H54 (cell line): ENCODE data around the gene FBL.

Experiments
- DNase-seq: peaks from one replicate; pipeline ENCODE4 v3.0.0; 2011; ENCODE audit warnings: low spot score, mixed read lengths; ENCODE audit not compliant: insufficient read length
- FAIRE-seq: peaks from 3 replicates; lab custom pipeline; 2011; peaks lifted over from hg19 to GRCh38; lab: Jason Lieb, UNC
- POLR2A ChIP-seq: IDR thresholded peaks from 2 replicates; pipeline ENCODE4 v1.6.1; 2011; ENCODE audit warnings: low read depth, mild to moderate bottlenecking, low read length

Gene FBL

DNA sequence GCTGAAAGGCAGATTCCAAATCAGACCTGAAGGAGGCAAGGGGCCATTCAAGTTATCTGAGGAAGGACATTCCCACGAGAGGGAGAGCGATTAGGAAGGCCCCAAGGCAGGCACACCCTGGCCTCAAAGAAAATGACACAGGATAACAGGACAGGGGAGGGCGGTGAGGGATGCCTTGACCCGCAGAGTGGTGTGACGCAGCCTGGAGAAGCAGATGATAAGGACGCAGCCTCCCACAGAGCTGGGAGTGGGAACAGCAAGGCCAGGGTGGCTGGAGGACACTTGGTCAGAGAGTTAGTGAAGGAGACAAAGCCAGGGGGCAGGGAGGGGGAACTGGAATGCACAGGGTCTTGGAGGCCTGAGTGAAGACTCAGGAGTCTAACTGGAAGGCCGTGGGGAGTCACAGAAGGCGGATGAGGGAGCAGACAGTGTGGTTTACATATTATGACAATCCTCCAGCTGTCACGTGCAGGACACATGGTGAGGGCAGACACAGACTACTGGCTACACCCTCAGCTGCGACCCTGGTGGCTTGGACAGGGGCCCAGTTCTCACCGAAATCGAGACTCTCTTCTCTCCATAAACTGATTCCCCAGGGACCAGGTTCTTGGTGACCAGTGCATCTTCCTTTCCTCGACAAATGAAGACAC is 6.4 kb downstream of the FBL start:
- FAIRE-seq (no peak), DNase-seq (no peak)
- TF ChIP-seq POLR2A, result no peak

- no peak for TF ChIP-seq POLR2A
- FAIRE-seq (no peak), DNase-seq (no peak)
Measured at GRCh38 chr19:39838569-39838968, 7.6 kb downstream of the FBL start.

DNA sequence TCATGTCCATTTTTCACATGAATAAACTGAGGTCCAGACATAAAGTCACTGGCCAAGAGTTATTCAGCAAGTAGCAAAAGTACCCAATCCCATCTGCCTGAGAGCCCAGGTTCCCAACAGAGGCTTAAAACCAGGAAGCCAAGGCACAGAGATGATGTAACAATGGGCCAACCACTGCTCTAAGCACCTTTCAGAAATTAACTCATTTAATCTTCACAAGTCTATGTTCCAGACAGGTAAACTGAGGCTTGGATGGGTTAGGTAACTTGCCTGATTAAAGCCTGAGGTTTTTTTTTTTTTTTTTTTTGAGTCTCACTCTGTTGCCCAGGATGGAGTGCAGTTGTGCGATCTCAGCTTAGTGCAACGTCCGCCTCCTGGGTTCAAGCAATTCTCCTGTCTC is 8.2 kb downstream of the FBL start:
- DNase-seq, result no peak
- FAIRE-seq, result no peak
- no peak for TF ChIP-seq POLR2A

GRCh38 chr19:39834287-39834841 is 11.8 kb downstream of the FBL start:
- no peak for FAIRE-seq
- no peak for DNase-seq
- TF ChIP-seq POLR2A, result no peak

- FAIRE-seq, result no peak
- TF ChIP-seq POLR2A, result peak; percentile 37; the same call in 1 of the 2 replicates
- DNase-seq, result peak; percentile 99
Measured at GRCh38 chr19:39833464-39834286, 12.5 kb downstream of the FBL start, which contains the start of gene DYRK1B. Gene DYRK1B, minus strand, starts transcription at chr19:39834162. Its CDS starts 2,295 bp downstream, at chr19:39831867.

DNA sequence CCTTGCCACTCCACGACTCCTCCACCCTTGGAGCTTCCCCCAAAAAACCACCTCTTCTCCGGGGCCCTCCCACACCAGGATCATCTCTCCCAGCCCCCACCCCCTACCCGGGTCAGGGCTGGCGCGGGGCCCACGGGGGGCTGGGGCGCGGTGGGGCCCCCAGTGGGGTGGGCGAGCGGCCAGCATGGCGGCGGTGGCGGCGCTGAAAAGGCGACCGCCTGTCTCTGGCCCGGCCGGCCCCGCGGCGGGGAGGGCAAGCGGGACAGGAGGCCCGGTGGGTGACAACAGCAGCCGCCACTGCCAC is 13.1 kb downstream of the FBL start:
- DNase-seq (no peak), FAIRE-seq (no peak)
- TF ChIP-seq POLR2A, result no peak

DNA sequence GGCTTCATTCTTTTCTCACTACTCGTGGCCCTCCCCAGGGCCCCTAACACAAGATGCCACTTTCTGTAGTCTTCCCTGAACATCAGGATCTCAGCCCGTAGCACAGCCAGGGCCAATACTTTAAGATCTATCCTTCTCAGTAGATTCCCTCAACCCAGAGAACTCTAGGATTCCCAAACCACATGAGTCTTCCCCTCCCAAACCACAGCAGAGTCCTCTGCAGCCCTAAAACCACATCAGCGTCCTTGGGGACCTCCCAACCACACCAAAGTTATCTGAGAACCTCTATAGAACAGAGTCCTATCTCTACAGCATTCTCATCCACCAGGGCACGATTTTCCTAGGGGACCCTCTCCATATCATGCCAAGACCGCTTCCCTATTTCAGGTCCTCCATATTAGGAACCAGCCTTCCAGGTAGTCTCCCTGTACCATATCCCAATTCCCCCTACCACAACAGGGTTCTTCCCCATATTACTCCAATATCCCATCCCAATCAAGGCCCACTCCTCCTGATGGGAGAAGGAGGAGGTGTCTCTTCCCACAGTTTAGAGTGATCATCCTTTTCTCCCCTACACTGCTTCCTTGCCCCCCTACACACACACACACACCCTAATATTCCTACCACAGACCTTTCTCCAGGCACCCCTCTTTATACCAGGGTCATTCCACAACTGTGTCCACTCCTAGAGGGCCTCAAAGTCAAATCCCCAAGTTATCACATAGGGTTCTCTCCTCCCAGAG is 13.7 kb downstream of the FBL start:
- FAIRE-seq (no peak), DNase-seq (no peak)
- TF ChIP-seq POLR2A, result no peak

- no peak for DNase-seq
- FAIRE-seq, result no peak
- TF ChIP-seq POLR2A, result no peak
Measured at GRCh38 chr19:39831679-39832078, 14.5 kb downstream of the FBL start.

DNA sequence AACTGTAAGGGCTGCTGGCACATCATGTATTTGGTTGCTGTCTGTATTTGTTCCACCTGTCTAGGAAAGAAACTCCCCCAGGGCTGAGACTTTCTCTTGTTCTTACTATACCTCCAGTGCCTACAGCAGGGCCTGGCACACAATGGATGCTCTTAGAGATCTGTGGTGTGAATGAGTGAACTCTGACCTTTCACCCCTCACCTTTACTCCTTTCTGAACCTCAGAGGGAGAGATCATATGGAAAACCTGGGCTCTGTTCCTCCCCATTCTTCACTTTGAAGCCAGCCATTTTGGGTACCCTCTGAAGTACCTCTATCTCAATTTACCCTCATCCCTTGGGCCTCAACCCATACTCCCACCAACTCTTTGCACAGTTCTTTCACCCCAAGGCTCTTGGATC is 15.3 kb downstream of the FBL start:
- DNase-seq (no peak), FAIRE-seq (no peak)
- no peak for TF ChIP-seq POLR2A

- DNase-seq, result no peak
- TF ChIP-seq POLR2A, result no peak
- no peak for FAIRE-seq
Measured at GRCh38 chr19:39830406-39830805, 15.8 kb downstream of the FBL start.

DNA sequence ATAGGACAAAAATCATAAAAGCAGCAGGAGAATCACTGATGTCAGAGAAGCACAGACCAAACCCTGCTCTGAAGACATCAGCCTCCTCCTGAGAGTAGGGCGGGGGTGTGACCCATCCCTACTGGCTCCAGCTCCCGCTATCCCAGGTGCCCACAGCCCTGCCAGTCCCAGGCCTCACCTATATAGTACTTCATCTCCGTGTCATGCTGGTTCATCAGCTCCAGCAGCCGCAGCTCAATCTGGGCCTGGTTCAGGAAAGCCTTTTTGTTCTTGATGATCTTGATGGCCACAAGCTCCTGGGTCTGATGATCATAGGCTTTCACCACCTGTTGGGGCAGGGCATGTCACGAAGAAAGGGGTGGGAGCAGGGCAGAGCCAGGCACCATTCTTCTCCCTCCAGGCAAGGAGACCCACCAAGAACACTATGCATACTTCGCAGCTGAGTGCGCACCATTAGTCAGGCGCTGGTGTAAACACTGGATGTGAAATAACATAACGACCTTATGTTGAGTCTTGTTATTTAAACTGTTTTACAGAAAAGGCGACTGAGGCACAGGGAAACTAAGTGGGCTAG is 16.4 kb downstream of the FBL start:
- DNase-seq, result no peak
- no peak for FAIRE-seq
- no peak for TF ChIP-seq POLR2A

DNA sequence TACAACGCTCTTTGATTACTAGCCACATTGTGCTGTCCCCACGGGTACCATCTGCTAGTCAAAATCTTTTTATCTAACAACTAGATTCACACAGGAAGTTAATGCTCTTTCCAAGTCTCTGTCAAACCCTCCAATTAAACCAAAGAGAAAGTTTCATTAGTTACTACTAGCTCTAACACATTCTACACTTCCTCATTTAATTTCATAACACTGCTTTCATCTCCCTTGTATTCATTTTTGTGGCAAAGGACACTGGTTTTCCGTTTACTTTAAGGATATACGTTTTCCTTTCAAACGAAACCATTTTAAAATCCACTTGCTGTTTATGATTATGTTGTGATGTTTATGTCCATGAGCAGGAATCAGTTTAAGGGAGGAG is 17.5 kb downstream of the FBL start:
- FAIRE-seq (no peak), DNase-seq (no peak)
- TF ChIP-seq POLR2A, result no peak

- no peak for FAIRE-seq
- no peak for TF ChIP-seq POLR2A
- DNase-seq, result no peak
Measured at GRCh38 chr19:39828015-39828653, 18.0 kb downstream of the FBL start.
